Nephron (organoid): ENCODE measurements around the gene DPP6.
A peak's percentile ranks its signal among the peaks of the same experiment; 100 is the strongest.

Source experiments
- H3K27ac Mint-ChIP-seq, 3 experiments: 2 replicates each; pipeline ENCODE4 v1.8.0; 2020; ENCODE audit warnings: mixed read lengths in 3 of 3, mild to moderate bottlenecking in 2 of 3, moderate library complexity in 1 of 3
- H3K27me3 Mint-ChIP-seq: 2 replicates; pipeline ENCODE4 v1.8.0; 2021; ENCODE audit warnings: low read depth, mild to moderate bottlenecking, moderate library complexity, mixed read lengths
- H3K36me3 Mint-ChIP-seq: 2 replicates; pipeline ENCODE4 v1.8.0; 2020; ENCODE audit warnings: low read depth, mixed read lengths
- H3K4me1 Mint-ChIP-seq: 2 replicates; pipeline ENCODE4 v1.8.0; 2020; ENCODE audit warnings: mixed read lengths
- H3K4me3 Mint-ChIP-seq, 3 experiments: 2 replicates each; pipeline ENCODE4 v1.8.0; 2020; ENCODE audit warnings: mild to moderate bottlenecking in 3 of 3, mixed read lengths in 3 of 3, moderate library complexity in 2 of 3
- H3K9me3 Mint-ChIP-seq: 2 replicates; pipeline ENCODE4 v1.8.0; 2020; ENCODE audit warnings: mixed read lengths
- CTCF ChIP-seq, 3 experiments: fragments of 200-600 bp; sonication (generic); IDR thresholded peaks; one replicate each; pipeline ENCODE4 v1.5.0; 2021; ENCODE audit warnings: antibody characterized with exemption in 3 of 3; ENCODE audit not compliant: unreplicated experiment in 3 of 3

The DPP6 gene

DNA sequence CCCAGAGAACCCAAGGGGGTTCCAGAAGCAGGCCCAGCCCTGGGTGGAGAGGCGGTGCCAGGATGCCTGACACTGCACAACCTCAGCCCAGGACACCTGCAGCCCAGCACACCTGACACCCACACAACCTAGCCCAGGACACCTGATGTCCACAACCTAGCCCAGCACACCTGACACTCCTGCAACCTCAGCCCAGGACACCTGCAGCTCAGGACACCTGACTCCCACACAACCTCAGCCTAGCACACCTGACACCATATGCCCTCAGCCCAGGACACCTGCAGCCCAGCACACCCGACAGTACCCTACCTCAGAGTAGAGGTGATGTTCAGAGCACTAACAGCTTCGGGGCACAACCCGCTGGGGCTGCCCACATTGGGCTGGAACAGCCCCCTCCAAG lies 863.4 kb downstream of the DPP6 start:
- Mint-ChIP-seq H3K27me3 (peaks cover 17% of the 10 kb centered on the region), H3K9me3 (peaks cover 6% of the 10 kb centered on the region), H3K4me1 (peaks cover 20% of the 10 kb centered on the region), H3K36me3 (no peaks in the 10 kb centered on the region), H3K27ac (no peak overlapping the region), H3K4me3 (no peak overlapping the region)
- no peak for TF ChIP-seq CTCF (IDR thresholded peaks at IDR 0.05; ENCODE audit: unreplicated experiment in 3 of 3)

DNA sequence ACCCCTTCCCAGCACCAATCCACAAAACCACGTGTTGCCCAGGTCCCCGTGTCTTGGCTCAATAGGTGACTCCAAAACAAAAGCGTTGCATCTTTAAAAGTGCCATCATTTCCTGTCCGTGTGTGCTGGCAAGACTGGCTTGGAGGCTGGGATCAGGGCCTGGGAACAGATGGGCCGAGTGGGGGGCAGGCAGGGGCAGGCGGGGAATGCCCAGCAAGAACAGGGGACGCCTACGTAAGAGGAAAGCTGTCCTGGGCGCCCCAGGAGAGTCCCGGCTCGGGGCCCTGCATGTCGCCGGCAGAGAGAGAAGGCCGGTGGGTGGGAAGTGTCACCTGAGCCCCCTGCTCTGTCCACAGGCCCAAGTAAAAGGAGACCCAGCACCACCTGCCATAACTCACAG lies 864.2 kb downstream of the DPP6 start:
- no peak overlapping the region for H3K4me3 Mint-ChIP-seq
- peaks cover 20% of the 10 kb centered on the region for H3K4me1 Mint-ChIP-seq
- no peaks in the 10 kb centered on the region for H3K36me3 Mint-ChIP-seq
- H3K9me3 Mint-ChIP-seq: peaks cover 3% of the 10 kb centered on the region
- H3K27me3 Mint-ChIP-seq: peaks cover 12% of the 10 kb centered on the region
- no peak overlapping the region for H3K27ac Mint-ChIP-seq
- no peak for TF ChIP-seq CTCF (IDR thresholded peaks at IDR 0.05; ENCODE audit: unreplicated experiment in 3 of 3)

DNA sequence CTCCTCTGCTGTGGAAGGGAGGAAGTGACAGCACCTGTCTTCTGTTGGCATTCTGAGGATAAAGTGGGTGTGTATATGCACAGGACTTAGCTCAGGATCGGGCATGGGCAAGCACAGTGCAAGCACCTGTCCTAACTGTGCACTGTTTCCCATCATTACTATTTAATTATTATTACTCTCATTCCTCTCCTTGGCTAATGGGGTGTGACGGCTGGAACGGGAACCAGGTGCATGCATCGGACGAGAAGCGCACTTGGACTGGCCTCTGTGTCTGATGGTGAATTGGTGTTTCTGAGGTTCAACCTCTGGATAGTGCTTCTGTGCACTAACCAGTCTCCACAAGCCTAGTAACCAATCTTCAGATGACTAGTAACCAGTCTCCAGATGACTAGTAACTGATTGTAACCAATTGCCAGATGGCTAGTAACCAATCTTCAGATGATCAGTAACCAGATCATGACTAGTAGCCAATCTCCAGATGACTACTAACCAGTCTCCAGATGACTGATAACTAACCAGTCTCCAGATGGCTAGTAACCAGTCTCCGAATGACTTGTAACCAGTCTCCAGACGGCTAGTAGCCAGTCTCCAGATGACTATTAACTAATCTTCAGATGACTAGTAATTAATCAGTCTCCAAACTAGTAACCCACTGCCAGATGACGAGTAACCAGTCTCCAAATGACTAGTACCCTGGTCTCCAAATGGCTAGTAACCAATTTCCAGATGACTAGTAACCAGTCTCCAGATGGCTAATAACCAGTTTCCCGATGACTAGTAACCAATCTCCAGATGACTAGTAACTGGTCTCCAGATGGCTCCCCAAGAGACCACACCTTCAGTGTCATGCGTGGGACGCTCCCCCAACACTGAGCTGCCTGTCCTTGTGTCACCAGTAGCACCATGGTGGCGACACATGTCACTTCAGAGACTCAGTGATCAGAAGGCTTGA lies 864.9 kb downstream of the DPP6 start:
- no peak overlapping the region for H3K4me3 Mint-ChIP-seq

GRCh38 chr7:154917808-154918160 lies 865.6 kb downstream of the DPP6 start:
- H3K4me1 Mint-ChIP-seq: peaks cover 18% of the 10 kb centered on the region
- no peak overlapping the region for H3K4me3 Mint-ChIP-seq
- peaks cover 16% of the 10 kb centered on the region for H3K27me3 Mint-ChIP-seq
- no peaks in the 10 kb centered on the region for H3K9me3 Mint-ChIP-seq
- TF ChIP-seq CTCF (IDR thresholded peaks at IDR 0.05; ENCODE audit: unreplicated experiment in 3 of 3): no peak
- H3K36me3 Mint-ChIP-seq: no peaks in the 10 kb centered on the region
- peak overlapping the region in 1 of 3 experiments; percentile 74 for H3K27ac Mint-ChIP-seq

More for the DNA sequence above, 864.9 kb downstream of the DPP6 start:
- H3K36me3 Mint-ChIP-seq: no peaks in the 10 kb centered on the region
- peak overlapping the region in 1 of 3 experiments; percentile 16 for H3K27ac Mint-ChIP-seq
- H3K4me1 Mint-ChIP-seq: peaks cover 20% of the 10 kb centered on the region
- no peak for TF ChIP-seq CTCF (IDR thresholded peaks at IDR 0.05; ENCODE audit: unreplicated experiment in 3 of 3)
- peaks cover 12% of the 10 kb centered on the region for H3K27me3 Mint-ChIP-seq
- peaks cover 2% of the 10 kb centered on the region for H3K9me3 Mint-ChIP-seq

DNA sequence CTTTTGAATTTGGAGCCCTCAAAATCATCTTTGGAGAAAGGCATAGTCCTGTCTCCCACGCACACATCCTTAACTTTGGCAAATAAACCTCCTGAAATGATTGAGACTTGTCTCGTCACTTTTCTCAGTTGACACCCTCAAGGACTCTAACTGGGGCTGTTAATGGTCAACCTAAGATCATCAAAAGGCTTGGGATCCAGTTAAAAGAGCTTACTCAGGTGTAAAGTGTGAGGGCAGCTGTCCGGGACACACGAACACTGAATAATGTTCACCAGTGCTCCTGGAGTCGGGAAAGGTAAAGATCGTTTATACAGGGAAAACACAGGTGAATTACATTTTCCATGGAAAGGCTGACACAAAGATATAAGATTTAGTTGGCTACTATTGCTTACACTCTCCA lies 866.1 kb downstream of the DPP6 start:
- H3K36me3 Mint-ChIP-seq: no peaks in the 10 kb centered on the region
- no peaks in the 10 kb centered on the region for H3K9me3 Mint-ChIP-seq
- H3K27ac Mint-ChIP-seq: peak overlapping the region in 1 of 3 experiments; percentile 74
- no peak overlapping the region for H3K4me3 Mint-ChIP-seq
- H3K27me3 Mint-ChIP-seq: peaks cover 17% of the 10 kb centered on the region
- TF ChIP-seq CTCF (IDR thresholded peaks at IDR 0.05; ENCODE audit: unreplicated experiment in 3 of 3): no peak
- H3K4me1 Mint-ChIP-seq: peaks cover 16% of the 10 kb centered on the region

GRCh38 chr7:154918741-154919140 lies 866.5 kb downstream of the DPP6 start:
- H3K36me3 Mint-ChIP-seq: no peaks in the 10 kb centered on the region
- no peak overlapping the region for H3K27ac Mint-ChIP-seq
- no peak overlapping the region for H3K4me3 Mint-ChIP-seq
- H3K4me1 Mint-ChIP-seq: peaks cover 15% of the 10 kb centered on the region
- no peaks in the 10 kb centered on the region for H3K9me3 Mint-ChIP-seq
- TF ChIP-seq CTCF (IDR thresholded peaks at IDR 0.05; ENCODE audit: unreplicated experiment in 3 of 3): no peak
- peaks cover 12% of the 10 kb centered on the region for H3K27me3 Mint-ChIP-seq
